Measurements from ENCODE around the gene LACC1. TPM values are rescaled to one million over a fixed set of nuclear protein-coding genes. Genes with fewer than 3 reads are reported as not detected.

LACC1 gene
- total RNA-seq, 1 experiment from 2014 or later: 3.4 TPM

GRCh38 chr13:43938449-43938848 lies 58.7 kb downstream of the LACC1 start:
- H3K9me3 ChIP-seq (replicated peaks): no peaks in the 10 kb centered on the region
- H3K36me3 ChIP-seq: no peaks in the 10 kb centered on the region
- no peak overlapping the region for H3K4me3 ChIP-seq
- no peak for DNase-seq (ENCODE audit: low read depth in 1 of 2, low spot score in 2 of 2)
- no peak overlapping the region for H3K27ac ChIP-seq
- H3K4me1 ChIP-seq (replicated peaks): no peaks in the 10 kb centered on the region
- no peaks in the 10 kb centered on the region for H3K27me3 ChIP-seq (replicated peaks)

- DNase-seq (ENCODE audit: low read depth in 1 of 2, low spot score in 2 of 2): no peak
- Histone ChIP-seq H3K4me1 (replicated peaks) (no peaks in the 10 kb centered on the region), H3K4me3 (no peak overlapping the region), H3K9me3 (replicated peaks) (no peaks in the 10 kb centered on the region), H3K36me3 (no peaks in the 10 kb centered on the region), H3K27ac (no peak overlapping the region), H3K27me3 (replicated peaks) (no peaks in the 10 kb centered on the region)
Measured at GRCh38 chr13:43939086-43939485, 59.4 kb downstream of the LACC1 start.

- DNase-seq (ENCODE audit: low read depth in 1 of 2, low spot score in 2 of 2): no peak
- no peak overlapping the region for H3K27ac ChIP-seq
- H3K9me3 ChIP-seq (replicated peaks): no peaks in the 10 kb centered on the region
- H3K27me3 ChIP-seq (replicated peaks): no peaks in the 10 kb centered on the region
- H3K4me1 ChIP-seq (replicated peaks): no peaks in the 10 kb centered on the region
- no peak overlapping the region for H3K4me3 ChIP-seq
- no peaks in the 10 kb centered on the region for H3K36me3 ChIP-seq
Measured at GRCh38 chr13:43942286-43942685, 62.6 kb downstream of the LACC1 start.

Other genes starting within 250 kb of the LACC1 start
- 0.28 and 1.3 TPM in 2 replicates for gene ENOX1, start 92.9 kb upstream of the LACC1 start, total RNA-seq (2014; rRNA removed; shearing (Covaris generic))
- 4.6 and 7.4 TPM in 2 replicates for gene CCDC122, start 164 bp upstream of the LACC1 start, total RNA-seq (2014; rRNA removed; shearing (Covaris generic))